ENCODE measurements around the gene PNLIPRP3.

The PNLIPRP3 gene

GRCh38 chr10:116489460-116489859 lies 61.8 kb downstream of the PNLIPRP3 start:
- no peaks in the 10 kb centered on the region for H3K4me1 ChIP-seq (ENCODE audit: insufficient read depth, low read length)
- no peaks in the 10 kb centered on the region for H3K27me3 ChIP-seq (ENCODE audit: insufficient read depth, low read length)
- H3K4me3 ChIP-seq (ENCODE audit: low read length): no peak overlapping the region
- no peak overlapping the region for H2AFZ ChIP-seq (ENCODE audit: low read depth, low read length)
- no peaks in the 10 kb centered on the region for H3K9me3 ChIP-seq (ENCODE audit: low read length)
- no peaks in the 10 kb centered on the region for H3K36me3 ChIP-seq (ENCODE audit: insufficient read depth, low read length)

GRCh38 chr10:116490028-116490662 lies 62.5 kb downstream of the PNLIPRP3 start:
- Histone ChIP-seq H3K4me1 (ENCODE audit: insufficient read depth, low read length) (no peaks in the 10 kb centered on the region), H3K9me3 (ENCODE audit: low read length) (no peaks in the 10 kb centered on the region), H3K4me3 (ENCODE audit: low read length) (no peak overlapping the region), H3K36me3 (ENCODE audit: insufficient read depth, low read length) (no peaks in the 10 kb centered on the region), H3K27me3 (ENCODE audit: insufficient read depth, low read length) (no peaks in the 10 kb centered on the region), H2AFZ (ENCODE audit: low read depth, low read length) (no peak overlapping the region)

DNA sequence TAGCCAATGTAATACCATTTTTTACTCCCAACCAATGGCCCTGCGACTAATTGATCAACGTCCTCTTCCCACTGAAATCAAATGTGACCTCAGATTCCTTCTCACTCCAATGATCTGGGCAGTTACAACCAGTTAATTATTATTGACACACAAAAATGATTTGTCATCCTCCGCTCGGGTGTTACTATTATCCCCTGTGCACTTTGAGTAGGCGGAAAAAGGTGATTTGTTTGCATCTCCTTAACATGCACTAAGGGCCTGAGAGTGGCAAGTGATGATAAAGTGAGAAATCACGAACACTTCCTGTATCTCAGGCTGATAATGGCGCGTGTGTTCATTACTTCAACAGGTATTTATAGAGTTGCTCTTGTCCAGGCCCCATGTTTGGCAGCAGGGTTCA lies 77.1 kb downstream of the PNLIPRP3 start:
- H3K9me3 ChIP-seq (ENCODE audit: low read length): no peaks in the 10 kb centered on the region
- H3K4me1 ChIP-seq (ENCODE audit: insufficient read depth, low read length): no peaks in the 10 kb centered on the region
- H3K27me3 ChIP-seq (ENCODE audit: insufficient read depth, low read length): peaks cover 3% of the 10 kb centered on the region
- H2AFZ ChIP-seq (ENCODE audit: low read depth, low read length): no peak overlapping the region
- no peaks in the 10 kb centered on the region for H3K36me3 ChIP-seq (ENCODE audit: insufficient read depth, low read length)
- no peak overlapping the region for H3K4me3 ChIP-seq (ENCODE audit: low read length)

DNA sequence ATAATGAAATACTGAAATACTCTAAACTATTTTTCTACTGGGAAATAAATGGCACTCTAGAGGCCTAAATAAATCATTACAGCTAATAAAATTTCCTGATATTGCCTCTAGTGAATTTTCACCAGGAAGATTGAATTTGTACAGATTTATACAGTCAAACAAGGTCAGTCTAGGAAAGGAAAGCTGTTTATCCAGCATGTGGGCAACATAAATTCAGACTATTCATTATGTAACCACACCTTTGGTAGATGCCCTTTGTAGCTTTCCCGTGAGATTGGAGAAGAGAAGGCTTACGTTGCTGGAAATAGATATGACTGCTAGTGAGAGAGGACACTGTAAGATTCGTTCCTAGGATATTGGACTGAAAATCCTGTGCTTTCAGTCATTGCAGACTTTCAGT lies 82.9 kb downstream of the PNLIPRP3 start:
- no peak overlapping the region for H2AFZ ChIP-seq (ENCODE audit: low read depth, low read length)
- no peaks in the 10 kb centered on the region for H3K9me3 ChIP-seq (ENCODE audit: low read length)
- no peak overlapping the region for H3K4me3 ChIP-seq (ENCODE audit: low read length)
- H3K36me3 ChIP-seq (ENCODE audit: insufficient read depth, low read length): no peaks in the 10 kb centered on the region
- H3K4me1 ChIP-seq (ENCODE audit: insufficient read depth, low read length): no peaks in the 10 kb centered on the region
- peaks cover 3% of the 10 kb centered on the region for H3K27me3 ChIP-seq (ENCODE audit: insufficient read depth, low read length)

DNA sequence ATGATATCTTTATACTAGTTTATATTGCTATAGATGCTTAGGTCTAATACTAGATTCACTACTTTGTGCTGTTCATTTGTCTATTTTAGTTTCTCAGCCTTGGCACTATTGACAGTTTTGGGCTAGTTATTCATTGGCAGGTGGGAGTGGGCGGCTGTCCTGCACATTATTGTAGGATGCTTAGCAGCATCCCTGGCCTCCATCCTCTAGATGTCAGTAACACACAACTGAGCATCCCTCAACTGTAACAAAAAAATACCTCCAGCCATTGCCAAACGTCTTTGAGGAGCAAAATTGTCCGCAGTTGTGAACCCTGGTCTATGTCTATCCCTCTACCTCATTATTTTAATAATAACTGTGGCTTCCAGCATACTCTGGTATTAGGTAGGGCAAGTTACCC lies 83.7 kb downstream of the PNLIPRP3 start:
- no peak overlapping the region for H3K4me3 ChIP-seq (ENCODE audit: low read length)
- no peak overlapping the region for H2AFZ ChIP-seq (ENCODE audit: low read depth, low read length)
- no peaks in the 10 kb centered on the region for H3K9me3 ChIP-seq (ENCODE audit: low read length)
- H3K4me1 ChIP-seq (ENCODE audit: insufficient read depth, low read length): no peaks in the 10 kb centered on the region
- no peaks in the 10 kb centered on the region for H3K36me3 ChIP-seq (ENCODE audit: insufficient read depth, low read length)
- peaks cover 3% of the 10 kb centered on the region for H3K27me3 ChIP-seq (ENCODE audit: insufficient read depth, low read length)

DNA sequence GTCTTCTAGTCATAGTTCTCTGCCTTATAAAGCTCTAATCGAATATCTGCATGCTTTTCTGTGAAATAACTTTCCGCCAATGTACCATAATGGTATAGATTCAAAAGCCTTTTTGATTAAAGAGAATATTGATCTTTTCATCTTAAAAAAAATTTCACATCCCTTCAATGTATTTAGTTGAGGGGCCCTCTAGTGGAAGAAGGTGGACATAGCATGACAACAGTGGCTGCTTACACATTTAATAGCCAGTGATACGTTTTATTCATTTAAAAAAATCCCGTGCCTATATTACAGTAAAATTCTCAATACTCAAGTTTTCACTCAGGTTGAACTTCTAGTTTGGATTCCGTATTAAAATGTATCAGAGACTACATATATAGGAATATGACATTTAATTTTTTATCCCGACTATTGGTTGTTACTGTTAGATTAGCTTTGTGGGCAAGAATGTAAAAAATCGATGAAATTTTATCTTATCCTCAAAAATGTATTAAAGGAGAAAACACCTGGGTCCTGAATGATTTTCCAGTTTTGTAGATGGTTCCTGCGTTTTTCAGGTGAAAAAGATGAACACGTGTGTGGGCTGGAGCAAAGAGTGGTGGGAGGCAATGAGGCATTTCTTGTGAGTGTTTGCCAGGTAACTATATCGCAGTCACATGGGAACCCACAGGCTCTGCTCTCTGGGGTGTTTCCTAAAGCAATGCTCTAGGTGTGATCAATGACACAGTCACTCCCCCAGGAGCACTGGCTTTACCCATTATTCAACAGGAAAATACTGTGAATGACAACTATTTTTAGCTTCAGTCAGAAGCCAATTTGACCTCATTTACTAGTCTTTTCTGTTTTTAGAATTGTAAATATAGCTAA lies 94.0 kb downstream of the PNLIPRP3 start:
- no peak overlapping the region for H3K4me3 ChIP-seq (ENCODE audit: low read length)
- H3K4me1 ChIP-seq (ENCODE audit: insufficient read depth, low read length): no peaks in the 10 kb centered on the region
- H3K27me3 ChIP-seq (ENCODE audit: insufficient read depth, low read length): no peaks in the 10 kb centered on the region
- H3K36me3 ChIP-seq (ENCODE audit: insufficient read depth, low read length): no peaks in the 10 kb centered on the region
- no peak overlapping the region for H2AFZ ChIP-seq (ENCODE audit: low read depth, low read length)
- H3K9me3 ChIP-seq (ENCODE audit: low read length): no peaks in the 10 kb centered on the region

- Histone ChIP-seq H3K4me1 (ENCODE audit: insufficient read depth, low read length) (no peaks in the 10 kb centered on the region), H3K36me3 (ENCODE audit: insufficient read depth, low read length) (no peaks in the 10 kb centered on the region), H3K27me3 (ENCODE audit: insufficient read depth, low read length) (no peaks in the 10 kb centered on the region), H2AFZ (ENCODE audit: low read depth, low read length) (no peak overlapping the region), H3K4me3 (ENCODE audit: low read length) (no peak overlapping the region), H3K9me3 (ENCODE audit: low read length) (no peaks in the 10 kb centered on the region)
Measured at GRCh38 chr10:116522803-116523381, 95.2 kb downstream of the PNLIPRP3 start.

- Histone ChIP-seq H3K9me3 (ENCODE audit: low read length) (no peaks in the 10 kb centered on the region), H3K27me3 (ENCODE audit: insufficient read depth, low read length) (no peaks in the 10 kb centered on the region), H3K36me3 (ENCODE audit: insufficient read depth, low read length) (no peaks in the 10 kb centered on the region), H3K4me1 (ENCODE audit: insufficient read depth, low read length) (no peaks in the 10 kb centered on the region), H2AFZ (ENCODE audit: low read depth, low read length) (no peak overlapping the region), H3K4me3 (ENCODE audit: low read length) (no peak overlapping the region)
Measured at GRCh38 chr10:116524736-116525135, 97.1 kb downstream of the PNLIPRP3 start.

GRCh38 chr10:116526219-116526618 lies 98.6 kb downstream of the PNLIPRP3 start:
- no peak overlapping the region for H2AFZ ChIP-seq (ENCODE audit: low read depth, low read length)
- H3K4me3 ChIP-seq (ENCODE audit: low read length): no peak overlapping the region
- H3K27me3 ChIP-seq (ENCODE audit: insufficient read depth, low read length): no peaks in the 10 kb centered on the region
- no peaks in the 10 kb centered on the region for H3K9me3 ChIP-seq (ENCODE audit: low read length)
- no peaks in the 10 kb centered on the region for H3K4me1 ChIP-seq (ENCODE audit: insufficient read depth, low read length)
- H3K36me3 ChIP-seq (ENCODE audit: insufficient read depth, low read length): no peaks in the 10 kb centered on the region

All from neuron (in vitro differentiated cells).